Liver (tissue), 9 donors: ENCODE results near the gene TM7SF2. TPM values are rescaled to one million over a fixed set of nuclear protein-coding genes. Genes with fewer than 3 reads are reported as not detected.

ENCODE experiments used
- DNase-seq: peaks from one replicate; pipeline ENCODE4 v3.0.0-alpha.2; 2017; ENCODE audit warnings: low spot score
- H3K27ac ChIP-seq, 2 donors: one replicate each; pipeline ENCODE4 v1.7.0; 2013; ENCODE audit warnings: inconsistent platforms in 2 of 2, low read length in 2 of 2, control low read depth in 1 of 2, low read depth in 1 of 2, mild to moderate bottlenecking in 1 of 2
- H3K27me3 ChIP-seq, 4 donors: one replicate each; pipeline versions ENCODE4 v1.6.1 to v1.7.0; 2013; ENCODE audit warnings: low read length in 3 of 4, inconsistent platforms in 1 of 4, mild to moderate bottlenecking in 1 of 4, moderate library complexity in 1 of 4; ENCODE audit not compliant: control insufficient read depth in 4 of 4, insufficient read depth in 4 of 4
- H3K36me3 ChIP-seq, 4 donors: one replicate each; pipeline versions ENCODE4 v1.6.1 to v1.7.0; 2013; ENCODE audit warnings: low read length in 3 of 4, mild to moderate bottlenecking in 3 of 4, low read depth in 1 of 4, moderate library complexity in 1 of 4; ENCODE audit not compliant: control insufficient read depth in 4 of 4, insufficient read depth in 3 of 4
- H3K4me1 ChIP-seq, 4 donors: one replicate each; pipeline versions ENCODE4 v1.6.1 to v1.7.0; 2013; ENCODE audit warnings: low read length in 3 of 4, mild to moderate bottlenecking in 3 of 4, moderate library complexity in 1 of 4; ENCODE audit not compliant: control insufficient read depth in 4 of 4, insufficient read depth in 4 of 4
- H3K4me3 ChIP-seq, 3 donors: one replicate each; pipeline versions ENCODE4 v1.6.1 to v1.7.0; 2013; ENCODE audit warnings: low read length in 3 of 3, control low read depth in 1 of 3, low read depth in 1 of 3, mild to moderate bottlenecking in 1 of 3
- H3K9ac ChIP-seq, 2 donors: one replicate each; pipeline ENCODE4 v1.7.0; 2013; ENCODE audit warnings: low read length in 2 of 2, mild to moderate bottlenecking in 2 of 2, moderate library complexity in 2 of 2, control low read depth in 1 of 2, low read depth in 1 of 2
- H3K9me3 ChIP-seq, 4 donors: one replicate each; pipeline versions ENCODE4 v1.6.1 to v1.7.0; 2013; ENCODE audit warnings: low read length in 3 of 4; ENCODE audit not compliant: control insufficient read depth in 4 of 4
- EGR1 ChIP-seq, 2 donors: IDR thresholded peaks; 2 replicates each; pipeline ENCODE4 v1.6.1; 2016 to 2018; ENCODE audit warnings: antibody characterized with exemption in 2 of 2, low read depth in 2 of 2
- FOXA1 ChIP-seq: IDR thresholded peaks from 2 replicates; pipeline ENCODE4 v1.6.1; 2016; ENCODE audit warnings: antibody characterized with exemption
- FOXA2 ChIP-seq: IDR thresholded peaks from 2 replicates; pipeline ENCODE4 v1.6.1; 2016; ENCODE audit warnings: antibody characterized with exemption
- GABPA ChIP-seq, 2 donors: IDR thresholded peaks in 1 of 2; conservative IDR thresholded peaks in 1 of 2; 2 replicates each; pipeline ENCODE4 v1.6.1; 2016; ENCODE audit warnings: antibody characterized with exemption in 2 of 2, mild to moderate bottlenecking in 1 of 2, moderate library complexity in 1 of 2
- HNF4A ChIP-seq, 2 donors: conservative IDR thresholded peaks; 2 replicates each; pipeline ENCODE4 v1.6.1; 2016; ENCODE audit warnings: antibody characterized with exemption in 2 of 2, mild to moderate bottlenecking in 2 of 2
- JUND ChIP-seq, 2 donors: IDR thresholded peaks; 2 replicates each; pipeline ENCODE4 v1.6.1; 2016; ENCODE audit warnings: antibody characterized with exemption in 2 of 2
- MAX ChIP-seq: IDR thresholded peaks from 2 replicates; pipeline ENCODE4 v1.6.1; 2016; ENCODE audit warnings: antibody characterized with exemption
- NR2F2 ChIP-seq: IDR thresholded peaks from 2 replicates; pipeline ENCODE4 v1.6.1; 2016; ENCODE audit warnings: antibody characterized with exemption
- RAD21 ChIP-seq, 2 donors: IDR thresholded peaks; 2 replicates each; pipeline ENCODE4 v1.6.1; 2016; ENCODE audit warnings: antibody characterized with exemption in 2 of 2, mild to moderate bottlenecking in 2 of 2
- RXRA ChIP-seq, 2 donors: IDR thresholded peaks; 2 replicates each; pipeline ENCODE4 v1.6.1; 2017 to 2018; ENCODE audit warnings: antibody characterized with exemption in 2 of 2, mild to moderate bottlenecking in 1 of 2
- TAF1 ChIP-seq: conservative IDR thresholded peaks from 2 replicates; pipeline ENCODE4 v1.6.1; 2016; ENCODE audit warnings: antibody characterized with exemption, mild to moderate bottlenecking
- YY1 ChIP-seq: IDR thresholded peaks from 2 replicates; pipeline ENCODE4 v1.6.1; 2016; ENCODE audit warnings: antibody characterized with exemption, mild to moderate bottlenecking
- ZBTB33 ChIP-seq: IDR thresholded peaks from 2 replicates; pipeline ENCODE4 v1.6.1; 2016; ENCODE audit warnings: antibody characterized with exemption
- WGBS: extraction: QIAGEN DNeasy Blood & Tissue Kit; methylation state at CpG from one replicate; pipeline ENCODE4 v1.1.7; 2013; 5-methylcytosine and 5-hydroxymethylcytosine counted together
- polyA plus RNA-seq, 2 donors: library from polyadenylated mRNA; stranded (reverse) in 1 of 2; unstranded in 1 of 2; fragments of 200-250 nt in 1 of 2; fragments of >200 nt in 1 of 2; fragmentation: Nextera tagmentation in 1 of 2; extraction: Ambion mirVana in 1 of 2; gene quantifications; one replicate each; pipeline versions ENCODE4 v1.2.1 to v1.2.3, GENCODE V29; 2013 to 2015
- total RNA-seq, 2 donors: library from RNA; depleted of rRNA; stranded (reverse); fragments of >200 nt; gene quantifications; one replicate each; pipeline ENCODE4 v1.2.3, GENCODE V29; 2014
- TF ChIP-seq, protein P1 (sequence below): IDR thresholded peaks from 2 replicates; pipeline ENCODE4 v1.6.1; 2016; ENCODE audit warnings: antibody characterized with exemption, mild to moderate bottlenecking
- TF ChIP-seq, protein P2 (sequence below): IDR thresholded peaks from 2 replicates; pipeline ENCODE4 v1.6.1; 2016; ENCODE audit warnings: antibody characterized with exemption
- donor health status: healthy.
- donor health status: healthy.
- donor health status: healthy.
- donor health status: healthy.
- donor health status: healthy.

The TM7SF2 gene
- total and polyA plus RNA-seq, 4 donors: 39.0 to 337 (median 89.1) TPM

DNA sequence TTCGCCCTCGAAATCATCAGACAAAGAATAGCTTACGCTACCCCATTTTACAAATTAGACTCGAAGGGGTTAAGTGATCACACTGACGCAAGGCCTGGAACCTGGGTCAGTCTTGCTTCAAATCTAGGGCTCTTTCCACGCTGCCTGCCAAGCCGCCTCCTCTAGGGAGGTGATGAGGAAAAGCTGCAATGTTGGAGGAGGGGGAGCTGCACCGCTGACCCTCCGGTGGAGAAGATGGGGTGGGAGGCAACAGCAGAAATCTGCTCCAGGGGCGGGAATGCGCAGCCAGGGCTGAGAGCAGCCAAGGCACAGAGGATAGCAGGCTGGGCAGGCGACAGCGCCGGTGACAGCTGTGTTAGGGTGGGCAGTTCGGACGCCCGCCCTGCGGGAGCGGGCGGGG, 22.1 kb downstream of the TM7SF2 start:
- no peaks in the 10 kb centered on the region for H3K27me3 ChIP-seq
- peak overlapping the region; percentile 96 to 100 for H3K9ac ChIP-seq
- WGBS: under 1% methylated on average over 20 of the region's 20 CpGs
- H3K4me3 ChIP-seq: peak overlapping the region; percentile 80 to 95 (median 90)
- H3K27ac ChIP-seq: peak overlapping the region; percentile 99 to 100
- H3K36me3 ChIP-seq: peaks cover 31 to 42% (median 34%) of the 10 kb centered on the region in 4 donors
- no peak for TF ChIP-seq ZBTB33
- TF ChIP-seq, protein P1, sequence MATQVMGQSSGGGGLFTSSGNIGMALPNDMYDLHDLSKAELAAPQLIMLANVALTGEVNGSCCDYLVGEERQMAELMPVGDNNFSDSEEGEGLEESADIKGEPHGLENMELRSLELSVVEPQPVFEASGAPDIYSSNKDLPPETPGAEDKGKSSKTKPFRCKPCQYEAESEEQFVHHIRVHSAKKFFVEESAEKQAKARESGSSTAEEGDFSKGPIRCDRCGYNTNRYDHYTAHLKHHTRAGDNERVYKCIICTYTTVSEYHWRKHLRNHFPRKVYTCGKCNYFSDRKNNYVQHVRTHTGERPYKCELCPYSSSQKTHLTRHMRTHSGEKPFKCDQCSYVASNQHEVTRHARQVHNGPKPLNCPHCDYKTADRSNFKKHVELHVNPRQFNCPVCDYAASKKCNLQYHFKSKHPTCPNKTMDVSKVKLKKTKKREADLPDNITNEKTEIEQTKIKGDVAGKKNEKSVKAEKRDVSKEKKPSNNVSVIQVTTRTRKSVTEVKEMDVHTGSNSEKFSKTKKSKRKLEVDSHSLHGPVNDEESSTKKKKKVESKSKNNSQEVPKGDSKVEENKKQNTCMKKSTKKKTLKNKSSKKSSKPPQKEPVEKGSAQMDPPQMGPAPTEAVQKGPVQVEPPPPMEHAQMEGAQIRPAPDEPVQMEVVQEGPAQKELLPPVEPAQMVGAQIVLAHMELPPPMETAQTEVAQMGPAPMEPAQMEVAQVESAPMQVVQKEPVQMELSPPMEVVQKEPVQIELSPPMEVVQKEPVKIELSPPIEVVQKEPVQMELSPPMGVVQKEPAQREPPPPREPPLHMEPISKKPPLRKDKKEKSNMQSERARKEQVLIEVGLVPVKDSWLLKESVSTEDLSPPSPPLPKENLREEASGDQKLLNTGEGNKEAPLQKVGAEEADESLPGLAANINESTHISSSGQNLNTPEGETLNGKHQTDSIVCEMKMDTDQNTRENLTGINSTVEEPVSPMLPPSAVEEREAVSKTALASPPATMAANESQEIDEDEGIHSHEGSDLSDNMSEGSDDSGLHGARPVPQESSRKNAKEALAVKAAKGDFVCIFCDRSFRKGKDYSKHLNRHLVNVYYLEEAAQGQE: no peak
- TF ChIP-seq HNF4A (conservative IDR thresholded peaks at IDR 0.05): peak in 1 of 2 donors; percentile 38
- TF ChIP-seq, protein P2, sequence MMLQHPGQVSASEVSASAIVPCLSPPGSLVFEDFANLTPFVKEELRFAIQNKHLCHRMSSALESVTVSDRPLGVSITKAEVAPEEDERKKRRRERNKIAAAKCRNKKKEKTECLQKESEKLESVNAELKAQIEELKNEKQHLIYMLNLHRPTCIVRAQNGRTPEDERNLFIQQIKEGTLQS: peak; percentile 4
- TF ChIP-seq FOXA2: no peak
- no peak for TF ChIP-seq EGR1 (IDR thresholded peaks at IDR 0.05; ENCODE audit: low read depth in 2 of 2)
- H3K4me1 ChIP-seq: peaks cover 0 to 46% (median 30%) of the 10 kb centered on the region in 4 donors
- H3K9me3 ChIP-seq: no peaks in the 10 kb centered on the region
- DNase-seq: no peak

DNA sequence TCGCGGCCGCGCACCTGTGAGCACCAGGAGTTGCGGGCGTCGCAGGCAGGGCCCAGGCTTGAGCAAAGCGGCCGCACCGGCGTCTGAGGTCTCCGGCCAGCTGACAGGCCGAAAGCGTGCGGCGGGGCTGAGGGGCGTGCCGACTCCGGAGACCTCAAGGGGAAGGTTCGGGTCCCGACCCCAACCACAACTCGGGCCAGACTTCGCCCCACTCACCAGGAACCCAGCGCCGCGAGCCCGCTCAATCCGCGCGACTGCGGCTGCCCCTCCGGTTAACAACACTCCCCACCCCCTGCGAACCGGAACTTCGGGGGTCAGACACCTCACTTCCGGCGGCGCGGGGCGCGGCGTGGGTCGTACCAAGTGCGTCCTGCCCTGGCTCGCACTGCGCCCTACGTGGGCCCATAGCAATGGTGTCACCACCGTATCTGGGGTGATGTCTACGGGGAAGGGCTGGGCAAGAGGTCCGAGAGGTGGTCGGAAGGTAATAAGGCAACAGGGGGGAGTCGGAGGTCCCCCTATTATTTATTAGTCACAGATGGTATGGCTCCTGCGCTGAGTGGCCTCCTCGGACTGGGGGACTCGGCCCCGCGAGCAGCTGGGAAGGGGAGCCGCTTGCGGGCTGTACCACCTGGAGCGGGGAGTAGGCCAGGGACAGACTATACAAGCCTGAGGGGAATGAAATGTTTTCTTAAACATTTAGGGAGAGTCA, 22.7 kb downstream of the TM7SF2 start, which contains the start of gene SYVN1:
TSS of gene SYVN1 (minus strand) at position 280 of the 712 bp plus-strand sequence. CDS start 918 bp downstream, outside the sequence.
- peaks cover 0 to 46% (median 30%) of the 10 kb centered on the region in 4 donors for H3K4me1 ChIP-seq
- TF ChIP-seq JUND (IDR thresholded peaks at IDR 0.05) (peak in 1 of 2 donors; percentile 38), NR2F2 (peak; percentile 90), TAF1 (no peak), EGR1 (IDR thresholded peaks at IDR 0.05; ENCODE audit: low read depth in 2 of 2) (peak in 1 of 2 donors; percentile 48), ZBTB33 (no peak), RAD21 (IDR thresholded peaks at IDR 0.05) (no peak), YY1 (peak; percentile 64), MAX (no peak), RXRA (IDR thresholded peaks at IDR 0.05) (peak; percentile 39 to 75), GABPA (IDR thresholded peaks at IDR 0.05 in 1 of 2, conservative IDR thresholded peaks at IDR 0.05 in 1 of 2) (peak; percentile 90 to 97), FOXA1 (no peak)
- TF ChIP-seq, protein P1: peak; percentile 85
- peak within 1 kb of the TSS; percentile 96 to 100 for H3K9ac ChIP-seq
- no peaks in the 10 kb centered on the region for H3K9me3 ChIP-seq
- H3K27me3 ChIP-seq: no peaks in the 10 kb centered on the region
- H3K27ac ChIP-seq: peak within 1 kb of the TSS; percentile 99 to 100
- under 1% methylated on average over 60 of the region's 60 CpGs for WGBS
- peak; percentile 93 for DNase-seq
- H3K4me3 ChIP-seq: peak within 1 kb of the TSS; percentile 80 to 95 (median 90)
- H3K36me3 ChIP-seq: peaks cover 26 to 36% (median 29%) of the 10 kb centered on the region in 4 donors
